ENCODE data around the gene TBCA.
"Not testable (repeated sequence)": the region's sequence is repeated elsewhere in the genome, so short reads cannot be mapped to it uniquely, and the experiment has no call there.

The TBCA gene

GRCh38 chr5:77699569-77699968 lies 76.6 kb downstream of the TBCA start:
- not testable (repeated sequence) for DNase-seq

DNA sequence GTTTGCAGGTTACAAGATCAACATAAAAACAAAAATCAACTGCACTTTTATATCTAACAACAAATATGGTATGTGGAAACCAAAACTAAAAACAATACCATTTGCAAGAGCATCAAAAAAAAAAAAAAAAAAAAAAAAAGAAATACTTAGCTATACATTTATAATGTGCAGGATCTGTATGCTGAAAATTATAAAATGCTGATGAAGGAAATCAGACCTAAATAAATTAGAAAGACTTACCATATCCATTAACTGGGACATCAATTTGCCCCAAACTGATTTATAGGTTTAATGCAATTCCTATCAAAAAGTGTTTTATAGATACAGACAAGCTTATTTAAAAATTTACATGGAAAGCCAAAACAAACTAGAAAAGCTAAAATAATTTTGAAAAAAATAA lies 77.2 kb downstream of the TBCA start:
- no peak for DNase-seq

- DNase-seq, result no peak
Measured at GRCh38 chr5:77697692-77698091, 78.4 kb downstream of the TBCA start.

DNA sequence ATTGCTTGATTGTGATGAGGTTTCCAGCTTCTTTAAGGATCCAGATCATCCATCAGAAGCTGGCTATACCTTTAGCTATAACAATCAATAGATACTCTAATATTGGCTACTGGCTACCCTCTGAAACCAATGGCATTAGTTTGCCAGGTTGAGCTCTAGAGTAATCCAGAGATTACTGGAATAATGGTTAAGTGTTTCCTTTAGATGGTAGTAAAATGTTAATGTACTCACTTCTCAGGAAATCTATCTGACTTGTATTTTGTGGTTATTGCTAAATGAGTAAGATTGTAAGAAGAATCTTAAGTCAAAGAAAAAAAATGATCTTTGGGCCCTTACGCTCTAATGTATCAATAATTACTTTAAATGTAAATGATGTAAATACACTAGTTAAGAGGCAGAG lies 80.0 kb downstream of the TBCA start:
- DNase-seq, result no peak

GRCh38 chr5:77693913-77694312 lies 82.2 kb downstream of the TBCA start:
- no peak for DNase-seq

DNA sequence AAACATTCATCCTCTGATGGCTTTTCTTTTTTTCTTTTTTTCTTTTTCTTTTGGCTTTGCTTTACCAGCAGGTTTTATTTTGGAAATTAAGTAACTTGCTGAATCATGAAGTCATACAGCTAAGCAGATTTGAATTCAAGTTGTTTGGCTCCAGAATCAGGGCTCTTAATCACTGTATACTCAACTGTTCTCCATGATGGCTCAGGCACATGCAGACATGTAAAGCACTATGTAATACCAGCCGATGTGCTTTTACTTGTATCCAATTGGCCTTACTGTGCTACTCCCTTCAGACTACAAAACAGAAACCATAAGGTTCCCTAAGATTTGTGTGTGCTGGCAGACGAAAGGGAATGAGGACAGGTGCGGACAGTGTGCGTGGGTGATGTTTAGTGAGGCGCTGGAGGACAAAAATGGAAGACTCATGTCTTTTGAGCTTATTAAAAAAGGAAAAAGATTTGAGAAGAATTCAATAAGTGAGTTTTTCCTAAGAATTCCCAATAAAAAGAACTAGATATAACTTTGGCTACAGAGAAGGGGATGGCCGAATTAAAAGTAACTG lies 92.9 kb downstream of the TBCA start:
- no peak for DNase-seq

DNA sequence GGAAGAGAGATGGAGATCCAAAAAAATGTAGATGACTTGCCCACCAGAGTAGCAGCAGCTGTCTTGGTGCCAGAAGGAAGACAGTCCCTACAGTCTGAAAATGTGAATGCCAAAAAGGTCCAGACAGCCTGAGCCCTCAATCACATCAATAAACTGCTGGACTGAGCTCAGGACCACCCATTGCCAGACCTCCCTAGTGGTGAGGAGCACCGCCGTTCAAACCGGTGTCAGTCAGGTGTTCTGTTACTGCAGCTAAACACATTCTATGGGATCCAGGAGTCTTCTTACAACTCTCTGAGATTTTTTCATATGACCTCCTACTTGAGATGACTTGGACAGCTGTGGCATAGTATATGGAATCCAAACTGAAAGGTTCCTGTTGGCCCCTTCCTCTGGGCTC lies 105.6 kb downstream of the TBCA start:
- no peak for DNase-seq

DNA sequence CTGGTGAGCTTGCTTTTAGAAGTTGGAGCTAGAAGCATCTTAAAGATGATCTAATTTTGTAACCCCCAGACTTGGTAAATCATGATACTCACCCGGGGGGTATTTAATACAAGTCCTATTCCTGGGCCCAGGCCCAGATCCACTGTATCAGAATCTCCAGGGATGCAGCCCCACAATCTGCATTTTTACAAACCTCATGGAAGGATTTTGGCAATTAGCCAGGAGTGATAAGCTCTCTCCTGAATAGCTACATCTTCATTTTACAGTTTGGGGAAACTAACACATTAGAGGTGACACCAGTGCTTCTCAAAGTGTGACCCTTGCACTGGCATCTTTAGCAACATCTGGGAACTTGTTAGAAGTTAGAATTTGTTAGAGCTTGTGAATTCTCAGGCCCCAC lies 106.5 kb downstream of the TBCA start:
- no peak for DNase-seq

DNA sequence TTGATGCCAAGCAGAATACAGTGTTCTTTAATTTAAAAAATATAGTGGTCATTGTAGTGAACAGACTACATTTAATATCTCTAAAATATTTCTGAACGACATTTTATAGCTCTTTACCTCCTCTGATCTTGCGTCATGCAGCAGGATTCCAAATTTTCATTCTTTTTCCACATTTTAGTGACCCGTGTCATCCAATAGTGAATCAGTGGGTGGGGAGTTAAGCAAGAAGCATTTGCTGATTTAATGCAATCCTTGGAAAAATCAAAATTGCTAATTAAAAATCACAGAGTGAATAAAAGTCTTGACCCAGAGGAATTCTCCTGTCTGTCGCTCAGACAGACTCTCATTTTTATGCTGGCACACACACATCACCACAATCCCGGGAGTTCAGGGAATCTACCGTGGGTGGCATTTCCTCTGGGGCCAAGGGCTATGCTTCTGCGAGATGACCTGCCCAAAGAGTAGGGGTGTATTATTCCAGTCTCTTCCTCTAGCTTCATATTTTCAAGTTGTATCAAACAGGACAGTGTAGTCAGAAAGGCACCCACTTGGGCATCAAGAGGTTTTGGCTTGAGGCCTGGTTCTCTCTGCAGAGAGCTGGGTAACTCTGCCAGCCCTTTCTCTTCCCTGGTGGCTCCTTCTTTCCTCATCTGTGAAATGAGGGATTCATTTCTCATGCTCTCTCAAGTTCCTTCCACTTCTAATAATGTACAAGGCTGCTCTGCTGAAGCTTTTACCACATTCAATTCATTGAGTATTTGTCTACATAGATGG lies 112.9 kb downstream of the TBCA start:
- DNase-seq, result no peak

- DNase-seq, result no peak
Measured at GRCh38 chr5:77662635-77663034, 113.5 kb downstream of the TBCA start.

GRCh38 chr5:77658662-77659061 lies 117.5 kb downstream of the TBCA start:
- no peak for DNase-seq

- no peak for DNase-seq
Measured at GRCh38 chr5:77651343-77651742, 124.8 kb downstream of the TBCA start.

DNA sequence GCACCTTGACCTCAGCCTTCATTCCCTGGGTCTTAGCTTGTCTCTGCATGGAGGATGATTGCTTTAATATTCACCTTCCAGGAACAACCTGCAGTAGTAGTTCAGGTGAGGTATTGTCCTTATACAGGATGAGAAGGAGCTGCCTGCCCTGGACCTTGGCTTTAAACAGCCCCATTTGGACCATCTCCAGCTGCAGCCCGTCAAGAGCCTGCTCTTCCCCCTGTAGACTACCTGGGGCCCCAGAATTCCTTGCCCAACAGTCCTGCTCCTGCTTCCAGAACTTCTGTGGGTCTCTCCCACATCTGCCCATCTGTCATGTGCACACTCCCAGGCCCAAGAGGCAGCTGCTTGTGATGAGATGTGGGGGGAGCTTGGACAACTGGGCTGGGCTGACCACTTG lies 125.5 kb downstream of the TBCA start:
- DNase-seq, result no peak

- no peak for DNase-seq
Measured at GRCh38 chr5:77649776-77650175, 126.4 kb downstream of the TBCA start.

- DNase-seq, result no peak
Measured at GRCh38 chr5:77645995-77646639, 130.0 kb downstream of the TBCA start.

GRCh38 chr5:77645158-77645994 lies 130.8 kb downstream of the TBCA start:
- no peak for DNase-seq

DNA sequence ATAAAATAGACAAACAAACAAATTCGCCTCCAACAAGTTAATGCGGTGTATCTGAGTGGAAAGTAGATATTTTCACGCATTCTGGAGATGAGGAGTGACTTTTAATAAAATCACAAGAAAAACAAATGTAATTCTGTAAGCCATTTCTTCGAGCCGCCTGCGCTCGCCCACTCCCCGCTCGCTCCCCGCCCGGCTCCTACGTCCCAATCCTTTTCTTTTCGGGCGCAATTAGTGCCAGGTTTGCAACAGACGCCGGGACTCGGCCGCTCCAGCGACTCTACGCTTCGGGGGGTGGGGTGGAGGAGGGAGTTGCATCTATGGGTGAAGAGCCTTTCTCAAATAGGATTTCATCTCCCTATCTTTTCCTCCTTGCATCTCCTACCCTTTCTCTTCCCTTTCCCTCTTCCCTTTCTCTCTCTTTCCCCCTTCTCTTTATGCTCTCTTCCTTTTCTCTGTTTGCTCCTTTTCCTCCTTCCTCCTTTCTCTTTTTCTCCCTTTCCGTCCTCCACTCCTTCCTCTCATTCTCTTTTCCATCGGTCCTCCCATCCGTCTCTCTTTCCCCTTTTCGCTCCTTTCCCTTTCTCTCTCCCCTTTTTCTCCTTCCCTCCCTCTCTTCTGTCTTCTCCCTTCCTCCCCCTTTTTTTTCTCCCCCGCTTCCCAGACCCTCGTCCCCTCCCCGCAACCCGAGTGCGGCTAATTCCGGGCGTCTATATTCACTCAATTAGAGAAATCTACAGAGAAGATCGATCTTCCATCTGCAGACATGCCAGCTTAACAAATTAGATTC lies 131.6 kb downstream of the TBCA start:
- no peak for DNase-seq

DNA sequence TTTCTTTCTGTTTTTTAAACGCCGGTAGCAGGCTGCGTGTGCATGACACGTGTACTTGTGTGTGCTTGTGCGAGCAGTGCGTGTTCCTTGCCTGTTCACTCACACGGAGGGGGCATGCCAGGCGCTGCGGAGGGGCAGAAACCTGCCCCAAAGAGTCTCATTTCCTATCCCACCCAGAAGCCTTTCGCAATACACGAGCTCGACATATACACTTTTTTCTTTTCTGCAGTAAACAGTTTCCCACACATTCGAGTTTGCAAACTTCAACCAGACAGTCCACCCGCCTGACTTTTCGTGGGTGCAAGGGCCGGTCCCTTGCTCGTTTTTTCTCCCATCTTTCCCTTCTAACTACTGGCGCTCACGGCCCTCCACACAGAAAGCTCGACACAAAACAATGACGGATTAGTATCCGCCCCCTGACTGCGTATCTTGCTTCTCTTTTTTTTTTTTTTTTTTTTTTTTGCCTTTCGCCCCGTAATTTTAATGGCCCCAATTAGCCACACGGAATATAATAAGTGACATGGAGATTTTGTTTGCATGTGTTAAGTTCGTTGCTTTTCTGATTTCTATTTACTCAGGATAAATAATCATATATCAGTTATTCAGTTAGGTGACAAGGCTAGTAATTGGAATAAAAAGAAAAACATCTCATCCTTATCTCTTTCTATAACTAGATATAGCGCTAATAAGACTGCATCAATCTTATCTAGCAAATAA lies 132.3 kb downstream of the TBCA start:
- DNase-seq, result no peak

DNA sequence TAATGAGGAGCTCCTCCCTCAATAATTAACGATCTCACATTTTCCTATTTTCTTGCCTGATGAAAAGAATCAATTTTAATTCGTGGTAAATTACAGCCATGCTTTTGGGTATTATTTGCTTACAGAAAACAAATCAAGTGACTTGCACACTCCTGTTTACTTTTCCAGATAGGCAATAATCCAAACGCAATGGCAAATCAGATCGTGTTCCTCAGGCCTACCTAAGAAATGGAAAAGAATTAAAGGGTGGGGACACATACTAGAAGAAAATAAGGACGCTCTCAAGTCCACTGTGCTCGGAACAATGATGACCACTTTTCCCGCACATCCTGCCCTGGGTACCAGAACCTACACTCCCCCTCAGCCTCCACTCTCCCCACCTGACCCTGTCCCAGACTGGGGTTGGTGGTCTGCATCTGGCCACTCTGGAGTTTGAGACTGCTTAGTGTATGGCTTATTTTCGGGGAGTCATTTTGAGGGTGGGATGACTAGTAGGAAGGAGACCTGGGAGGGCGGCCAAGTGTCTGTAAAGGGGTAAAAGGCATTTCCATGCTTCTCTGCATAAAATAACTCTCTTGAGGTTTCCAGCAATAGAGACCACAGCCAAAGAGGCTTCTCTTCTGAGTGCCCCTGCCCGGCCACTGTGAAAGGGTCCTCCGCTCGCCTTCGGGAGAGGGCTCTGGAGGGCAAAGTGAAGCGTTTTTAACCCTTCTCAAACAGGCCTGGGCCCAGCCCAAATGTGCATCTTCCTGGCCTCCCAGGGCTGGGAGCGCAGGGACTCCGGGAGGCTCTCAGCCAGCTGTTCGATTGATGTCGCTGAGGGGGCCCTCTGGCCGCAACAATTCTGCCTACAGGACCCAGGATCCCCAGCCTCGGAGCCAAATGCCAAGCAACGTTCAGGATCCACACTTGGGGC lies 133.1 kb downstream of the TBCA start:
- DNase-seq, result no peak

DNA sequence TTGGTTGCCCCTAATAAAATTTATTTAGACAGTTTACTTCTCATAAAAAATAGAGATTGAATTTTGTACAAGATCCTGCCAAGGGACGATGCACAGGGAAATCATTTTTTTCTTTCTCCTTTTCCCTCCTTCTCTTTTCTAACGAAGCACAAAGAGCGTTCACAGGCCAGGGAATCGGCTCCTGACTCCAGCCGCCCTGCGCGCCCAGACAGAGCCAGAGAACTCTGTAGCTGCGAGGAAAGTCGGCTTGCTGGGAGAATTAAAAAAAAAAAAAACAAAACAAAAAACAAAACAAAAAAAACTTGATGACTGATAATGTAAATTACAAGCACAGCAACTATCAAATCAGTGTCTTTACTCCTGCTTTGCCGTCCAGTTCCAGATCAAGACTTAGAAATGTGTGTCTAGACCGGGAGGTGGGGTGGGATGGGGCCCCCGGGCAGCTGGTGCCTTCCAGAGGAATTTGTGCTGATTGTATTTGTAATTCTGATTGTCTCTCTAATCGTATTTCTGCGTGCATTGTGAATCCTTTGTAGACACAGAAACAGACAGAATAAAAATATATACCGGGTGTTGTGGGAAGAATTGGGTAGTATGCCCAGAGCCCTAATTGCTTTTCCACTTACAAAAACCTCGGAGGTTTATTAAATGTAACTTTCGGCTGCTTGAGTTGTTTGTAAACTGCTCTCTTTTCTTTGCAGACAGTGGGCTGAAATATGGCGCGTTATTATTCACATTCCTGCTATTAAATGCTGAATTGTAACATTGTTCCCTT lies 134.0 kb downstream of the TBCA start:
- no peak for DNase-seq
